ENCODE measurements around the gene LRRC8E.

DNA sequence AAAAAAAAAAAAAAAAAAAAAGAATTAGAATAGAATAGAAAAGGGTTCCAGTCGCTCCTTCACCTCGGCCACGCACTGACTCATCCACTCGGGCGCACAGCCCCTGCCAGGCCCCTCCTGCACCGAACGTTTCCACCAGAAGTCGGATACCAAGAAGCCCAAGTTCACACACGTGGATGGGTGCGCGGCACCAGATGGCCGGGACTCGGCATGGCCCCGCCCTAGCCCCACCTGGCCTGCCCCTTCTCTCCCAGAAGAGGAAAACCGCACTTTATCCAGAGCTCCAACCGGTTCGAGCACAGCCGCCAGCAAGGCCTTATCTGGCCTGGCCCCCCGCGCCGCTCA, 20.0 kb upstream of the LRRC8E start:
- TF ChIP-seq, protein P1, sequence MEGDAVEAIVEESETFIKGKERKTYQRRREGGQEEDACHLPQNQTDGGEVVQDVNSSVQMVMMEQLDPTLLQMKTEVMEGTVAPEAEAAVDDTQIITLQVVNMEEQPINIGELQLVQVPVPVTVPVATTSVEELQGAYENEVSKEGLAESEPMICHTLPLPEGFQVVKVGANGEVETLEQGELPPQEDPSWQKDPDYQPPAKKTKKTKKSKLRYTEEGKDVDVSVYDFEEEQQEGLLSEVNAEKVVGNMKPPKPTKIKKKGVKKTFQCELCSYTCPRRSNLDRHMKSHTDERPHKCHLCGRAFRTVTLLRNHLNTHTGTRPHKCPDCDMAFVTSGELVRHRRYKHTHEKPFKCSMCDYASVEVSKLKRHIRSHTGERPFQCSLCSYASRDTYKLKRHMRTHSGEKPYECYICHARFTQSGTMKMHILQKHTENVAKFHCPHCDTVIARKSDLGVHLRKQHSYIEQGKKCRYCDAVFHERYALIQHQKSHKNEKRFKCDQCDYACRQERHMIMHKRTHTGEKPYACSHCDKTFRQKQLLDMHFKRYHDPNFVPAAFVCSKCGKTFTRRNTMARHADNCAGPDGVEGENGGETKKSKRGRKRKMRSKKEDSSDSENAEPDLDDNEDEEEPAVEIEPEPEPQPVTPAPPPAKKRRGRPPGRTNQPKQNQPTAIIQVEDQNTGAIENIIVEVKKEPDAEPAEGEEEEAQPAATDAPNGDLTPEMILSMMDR (conservative IDR thresholded peaks at IDR 0.05 in 1 of 2, IDR thresholded peaks at IDR 0.05 in 1 of 2; ENCODE audit: extremely low read depth in 1 of 2, insufficient read depth in 1 of 2, low read depth in 1 of 2, low read length in 2 of 2), result no peak
- TF ChIP-seq EZH2 (IDR thresholded peaks at IDR 0.05; ENCODE audit: borderline replicate concordance, low read length), result no peak

Measured in mammary epithelial cell (primary cell).